Transverse colon (tissue), 4 donors: ENCODE data around the gene SMC3. TPM values are rescaled to one million over a fixed set of nuclear protein-coding genes. Genes with fewer than 3 reads are reported as not detected.

ENCODE experiments used
- DNase-seq: peaks from one replicate; pipeline ENCODE4 v3.0.0-alpha.2; 2019
- H3K27ac ChIP-seq, 4 donors: fragments of 200-600 bp; sonication (generic); 2 replicates each; pipeline ENCODE4 v1.5.1; 2016 to 2018; ENCODE audit warnings: inconsistent platforms in 4 of 4
- H3K27me3 ChIP-seq: fragments of 200-600 bp; sonication (generic); 2 replicates; pipeline ENCODE4 v1.5.1; 2017; ENCODE audit warnings: inconsistent platforms
- H3K36me3 ChIP-seq, 4 donors: fragments of 200-600 bp; sonication (generic); 2 replicates each; pipeline ENCODE4 v1.5.1; 2017 to 2019; ENCODE audit warnings: inconsistent platforms in 4 of 4
- H3K4me1 ChIP-seq, 4 donors: fragments of 200-600 bp; sonication (generic); 2 replicates each; pipeline ENCODE4 v1.5.1; 2017 to 2020; ENCODE audit warnings: inconsistent platforms in 4 of 4
- H3K4me3 ChIP-seq, 4 donors: fragments of 200-600 bp; sonication (generic); 1 replicate in 1 of 4; 2 replicates in 3 of 4; pipeline versions ENCODE4 v1.5.1 to v1.6.1; 2017 to 2019; ENCODE audit warnings: inconsistent platforms in 4 of 4
- H3K9me3 ChIP-seq, 2 donors: fragments of 200-600 bp; sonication (generic); 2 replicates each; pipeline ENCODE4 v1.5.1; 2017 to 2019; ENCODE audit warnings: inconsistent platforms in 2 of 2
- EP300 ChIP-seq: sonication (generic); formaldehyde crosslinking; IDR thresholded peaks from one replicate; pipeline ENCODE4 v1.6.1; 2017; ENCODE audit warnings: antibody characterized with exemption, low read depth
- POLR2A ChIP-seq: fragments of 450-650 bp; IDR thresholded peaks from one replicate; pipeline ENCODE4 v1.6.1; 2016; ENCODE audit warnings: antibody characterized with exemption, mild to moderate bottlenecking, moderate library complexity
- POLR2AphosphoS5 ChIP-seq, 3 donors: sonication (generic); formaldehyde crosslinking; IDR thresholded peaks; one replicate each; pipeline ENCODE4 v1.6.1; 2016; ENCODE audit warnings: antibody characterized with exemption in 3 of 3
- WGBS, 2 donors: methylation state at CpG; one replicate each; pipeline ENCODE4 v1.1.5; 2018; ENCODE audit warnings: low coverage in 1 of 2; 5-methylcytosine and 5-hydroxymethylcytosine counted together
- in situ Hi-C, 4 donors: fragments of 200-750 bp; cut with MboI; loops; one replicate each; pipeline versions ENCODE4 v1.15.0 to v1.15.1; 2017; ENCODE audit warnings: low sequenced_read_pairs in 3 of 4, low pct_ligation_motif_present in 1 of 4, low pct_unique_long_range_greater_than_20kb in 1 of 4
- intact Hi-C: fragments of 100-400 bp; cut with DNase I; formaldehyde crosslinking; loops from one replicate; pipeline ENCODE4 v1.15.1; 2023; ENCODE audit warnings: low total_unique reads
- total RNA-seq, 4 donors: library from RNA; depleted of rRNA; stranded (reverse); fragments of >200 nt; gene quantifications; one replicate each; pipeline ENCODE4 v1.1.0, GENCODE V29; 2016
- TF ChIP-seq, protein P1 (sequence below), 5 experiments: fragments of 200-600 bp in 3 of 5; fragments of 450-650 bp in 2 of 5; sonication (generic) in 3 of 5; IDR thresholded peaks; 1 replicate in 2 of 5; 2 replicates in 3 of 5; pipeline ENCODE4 v1.5.1; 2016 to 2017; ENCODE audit warnings: antibody characterized with exemption in 5 of 5, inconsistent platforms in 3 of 5, mild to moderate bottlenecking in 2 of 5, moderate library complexity in 1 of 5

The SMC3 gene
- total RNA-seq, 4 donors from 2014 or later, result 16.8 to 31.9 (median 21.1) TPM

DNA sequence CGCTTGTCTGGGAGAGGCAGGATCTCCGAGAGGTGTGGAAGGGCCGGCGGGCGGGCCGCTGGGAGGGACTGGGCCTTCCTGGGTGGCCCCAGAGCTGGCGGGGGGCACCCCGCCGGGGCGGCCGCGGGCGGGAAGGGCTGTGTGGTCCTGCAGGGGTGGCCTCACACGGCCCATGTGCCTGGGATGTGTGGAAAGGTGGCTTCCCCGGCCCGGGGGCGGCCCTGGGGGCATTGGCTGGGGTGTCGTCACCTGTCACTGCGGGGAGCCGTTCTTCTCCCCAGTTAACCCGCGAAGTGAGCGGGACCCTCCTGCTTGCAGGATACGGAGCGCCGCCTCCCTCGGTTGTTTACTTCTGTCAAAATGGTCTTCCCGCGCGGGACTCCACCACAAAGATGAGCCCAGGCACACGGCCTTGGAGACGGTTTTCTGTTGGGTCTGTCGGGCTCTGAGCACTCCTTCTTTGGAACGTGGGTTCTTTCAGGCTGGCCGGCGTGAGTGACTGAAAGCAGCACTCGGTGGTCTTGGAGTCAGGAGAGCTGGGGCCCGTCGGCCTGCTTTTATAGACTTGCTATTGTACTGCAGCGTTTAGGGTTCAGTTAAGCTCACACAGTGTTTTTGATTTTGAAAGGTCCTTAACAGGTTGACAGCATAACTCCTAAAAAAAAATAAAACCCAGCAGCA is 700 bp downstream of the SMC3 start:
- 0% methylated on average over 19 of the region's 40 CpGs; no CpG with 5 or more reads in 1 of the 2 donors for WGBS, 2 donors
- peak overlapping the region; percentile 79 to 94 (median 83) for H3K4me3 ChIP-seq
- peaks cover 8 to 47% (median 15%) of the 10 kb centered on the region in 4 donors for H3K4me1 ChIP-seq
- in situ Hi-C loops, result loop anchor here in 1 of 4 donors (25.0 kb wide), 2 partner anchors 431 to 681 kb away; no protein-coding TSS in a partner anchor
- H3K36me3 ChIP-seq, result no peaks in the 10 kb centered on the region
- intact Hi-C loops, result no loop called here
- peaks cover 9% of the 10 kb centered on the region for H3K27me3 ChIP-seq
- no peaks in the 10 kb centered on the region for H3K9me3 ChIP-seq
- DNase-seq, result peak; percentile 39
- H3K27ac ChIP-seq, result peak overlapping the region; percentile 90 to 95 (median 92)
- TF ChIP-seq POLR2A (no peak), POLR2AphosphoS5 (IDR thresholded peaks at IDR 0.05) (no peak), EP300 (no peak)
- TF ChIP-seq, protein P1, sequence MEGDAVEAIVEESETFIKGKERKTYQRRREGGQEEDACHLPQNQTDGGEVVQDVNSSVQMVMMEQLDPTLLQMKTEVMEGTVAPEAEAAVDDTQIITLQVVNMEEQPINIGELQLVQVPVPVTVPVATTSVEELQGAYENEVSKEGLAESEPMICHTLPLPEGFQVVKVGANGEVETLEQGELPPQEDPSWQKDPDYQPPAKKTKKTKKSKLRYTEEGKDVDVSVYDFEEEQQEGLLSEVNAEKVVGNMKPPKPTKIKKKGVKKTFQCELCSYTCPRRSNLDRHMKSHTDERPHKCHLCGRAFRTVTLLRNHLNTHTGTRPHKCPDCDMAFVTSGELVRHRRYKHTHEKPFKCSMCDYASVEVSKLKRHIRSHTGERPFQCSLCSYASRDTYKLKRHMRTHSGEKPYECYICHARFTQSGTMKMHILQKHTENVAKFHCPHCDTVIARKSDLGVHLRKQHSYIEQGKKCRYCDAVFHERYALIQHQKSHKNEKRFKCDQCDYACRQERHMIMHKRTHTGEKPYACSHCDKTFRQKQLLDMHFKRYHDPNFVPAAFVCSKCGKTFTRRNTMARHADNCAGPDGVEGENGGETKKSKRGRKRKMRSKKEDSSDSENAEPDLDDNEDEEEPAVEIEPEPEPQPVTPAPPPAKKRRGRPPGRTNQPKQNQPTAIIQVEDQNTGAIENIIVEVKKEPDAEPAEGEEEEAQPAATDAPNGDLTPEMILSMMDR (IDR thresholded peaks at IDR 0.05), result peak in 1 of 5 experiments; percentile 14

DNA sequence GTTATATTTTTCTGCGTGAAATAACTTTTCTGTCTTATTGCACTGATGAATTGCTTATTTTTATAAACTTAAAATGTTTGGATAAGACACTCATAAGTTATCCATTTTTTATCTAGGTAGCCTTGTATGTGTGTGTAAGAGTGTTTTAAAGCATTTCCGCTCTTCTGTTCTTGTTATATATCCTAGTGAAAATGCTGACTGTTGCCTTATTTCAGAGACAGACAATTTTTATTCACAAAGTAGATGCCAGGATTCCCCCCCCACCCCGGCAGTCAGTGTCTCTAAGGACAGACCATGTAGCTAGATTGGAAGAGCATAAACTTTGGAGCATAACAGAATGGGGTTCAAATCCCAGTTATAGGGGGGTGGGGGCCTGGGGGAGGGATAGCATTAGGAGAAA is 1.6 kb downstream of the SMC3 start:
- intact Hi-C loops (no loop called here), in situ Hi-C loops (loop anchor here in 1 of 4 donors (25.0 kb wide), 2 partner anchors 432 to 682 kb away; no protein-coding TSS in a partner anchor)
- Histone ChIP-seq H3K27me3 (peaks cover 9% of the 10 kb centered on the region), H3K27ac (no peak overlapping the region), H3K36me3 (no peaks in the 10 kb centered on the region), H3K4me3 (peak overlapping the region in 1 of 4 donors; percentile 82), H3K9me3 (no peaks in the 10 kb centered on the region), H3K4me1 (peaks cover 8 to 48% (median 15%) of the 10 kb centered on the region in 4 donors)
- no peak for DNase-seq
- 63 to 72% methylated on average over 2 to 3 of the region's 3 CpGs for WGBS, 2 donors
- TF ChIP-seq POLR2AphosphoS5 (IDR thresholded peaks at IDR 0.05) (no peak), POLR2A (no peak), EP300 (no peak)
- TF ChIP-seq, protein P1 (IDR thresholded peaks at IDR 0.05), result no peak

- peaks cover 8 to 50% (median 15%) of the 10 kb centered on the region in 4 donors for H3K4me1 ChIP-seq
- in situ Hi-C loops, result loop anchor here in 1 of 4 donors (25.0 kb wide), 2 partner anchors 432 to 682 kb away; no protein-coding TSS in a partner anchor
- H3K27me3 ChIP-seq, result peaks cover 3% of the 10 kb centered on the region
- intact Hi-C loops, result no loop called here
- TF ChIP-seq POLR2A, result no peak
- TF ChIP-seq, protein P1 (IDR thresholded peaks at IDR 0.05), result no peak
- no peak for TF ChIP-seq EP300
- TF ChIP-seq POLR2AphosphoS5 (IDR thresholded peaks at IDR 0.05), result no peak
- no peak for DNase-seq
- H3K9me3 ChIP-seq, result no peaks in the 10 kb centered on the region
- no peak overlapping the region for H3K27ac ChIP-seq
- no peak overlapping the region for H3K4me3 ChIP-seq
- 93% methylated on average over 1 of the region's 1 CpG; no CpG with 5 or more reads in 1 of the 2 donors for WGBS, 2 donors
- no peaks in the 10 kb centered on the region for H3K36me3 ChIP-seq
Measured at GRCh38 chr10:110569736-110570135, 2.2 kb downstream of the SMC3 start.

DNA sequence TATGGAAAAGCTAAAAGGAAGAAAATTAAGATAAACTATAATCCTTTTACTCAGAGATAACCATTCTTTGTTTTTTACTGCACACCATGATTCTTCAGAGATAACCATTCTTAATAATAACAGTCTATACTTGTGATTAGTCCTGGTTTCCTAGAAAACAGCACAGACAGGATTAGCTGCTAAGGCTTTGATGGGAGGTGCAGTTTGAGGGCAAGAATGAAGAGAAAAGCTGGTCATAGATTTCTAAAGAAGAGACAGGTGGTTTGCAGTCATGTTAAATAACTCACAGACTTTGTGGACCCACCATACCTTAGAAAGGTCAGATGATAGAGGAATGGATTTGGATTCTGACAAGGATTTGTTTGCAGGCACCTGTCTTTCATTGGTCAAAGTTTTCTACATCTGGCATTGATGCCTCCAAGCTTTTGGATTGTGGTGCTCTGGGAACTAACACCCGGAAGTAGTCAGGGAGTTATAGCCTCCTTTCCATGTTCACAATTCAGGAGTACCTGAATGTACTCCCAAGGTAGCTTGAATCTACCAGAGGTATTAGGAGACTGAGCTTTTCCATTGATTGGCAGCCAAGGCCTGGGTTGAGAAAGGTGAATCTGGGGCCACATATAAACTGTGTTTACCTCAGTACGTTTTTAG is 3.7 kb downstream of the SMC3 start:
- in situ Hi-C loops, result loop anchor here in 1 of 4 donors (25.0 kb wide), 2 partner anchors 434 to 684 kb away; no protein-coding TSS in a partner anchor
- WGBS, 2 donors, result 57 to 75% methylated on average over 2 of the region's 2 CpGs
- Histone ChIP-seq H3K27me3 (no peaks in the 10 kb centered on the region), H3K4me1 (peaks cover 8 to 50% (median 15%) of the 10 kb centered on the region in 4 donors), H3K36me3 (peaks cover 0 to 7% (median 3%) of the 10 kb centered on the region in 4 donors), H3K9me3 (no peaks in the 10 kb centered on the region), H3K27ac (no peak overlapping the region), H3K4me3 (no peak overlapping the region)
- intact Hi-C loops, result no loop called here
- TF ChIP-seq POLR2AphosphoS5 (IDR thresholded peaks at IDR 0.05), result no peak
- TF ChIP-seq EP300, result no peak
- TF ChIP-seq, protein P1 (IDR thresholded peaks at IDR 0.05), result no peak
- no peak for TF ChIP-seq POLR2A
- DNase-seq, result no peak
